ENCODE results near the gene DPPA2.

DNA sequence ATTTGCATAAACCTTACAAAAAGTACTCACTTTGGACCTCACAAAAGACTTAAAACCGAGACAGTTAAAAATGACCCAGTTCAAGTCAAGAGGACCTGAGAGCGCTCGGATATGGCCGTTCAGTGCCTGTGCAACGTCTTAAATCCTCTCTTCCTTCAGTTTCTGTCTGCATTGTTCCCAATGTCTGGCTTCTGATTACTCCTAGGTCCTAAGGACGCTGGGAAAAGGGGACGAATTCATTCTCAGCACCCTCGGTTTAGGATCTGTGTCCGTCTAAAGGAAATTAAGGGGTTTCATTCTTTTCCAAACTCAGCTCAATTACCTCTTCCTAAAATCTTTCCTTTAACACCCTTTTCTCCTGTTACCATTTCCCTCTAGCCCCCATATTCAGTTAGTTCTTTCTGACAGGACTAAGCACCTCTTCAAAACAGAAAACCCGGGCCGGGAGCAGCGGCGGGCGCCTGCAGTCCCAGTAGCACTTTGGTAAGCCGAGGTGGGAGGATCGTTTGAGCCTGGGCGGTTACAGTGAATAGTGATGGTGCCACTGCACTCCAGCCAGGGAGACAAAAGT, 20.1 kb upstream of the DPPA2 start:
- TF ChIP-seq CTCF (optimal IDR thresholded peaks at IDR 0.05 in 1 of 3, IDR thresholded peaks at IDR 0.05 in 1 of 3, conservative IDR thresholded peaks at IDR 0.05 in 1 of 3; ENCODE audit: extremely low read depth in 1 of 3, insufficient read depth in 2 of 3, low read length in 3 of 3) (no peak), EZH2 (IDR thresholded peaks at IDR 0.05; ENCODE audit: low read length) (no peak)
